LNCAP (cell line): Measurements from ENCODE around the gene SUSD5.

ENCODE experiments used
- CTCF ChIP-seq: fragments of 450-650 bp; IDR thresholded peaks from 2 replicates; pipeline ENCODE4 v1.5.1; 2017; ENCODE audit warnings: mild to moderate bottlenecking

Gene SUSD5

GRCh38 chr3:33159981-33160380 lies 58.6 kb downstream of the SUSD5 start:
- TF ChIP-seq CTCF, result no peak

DNA sequence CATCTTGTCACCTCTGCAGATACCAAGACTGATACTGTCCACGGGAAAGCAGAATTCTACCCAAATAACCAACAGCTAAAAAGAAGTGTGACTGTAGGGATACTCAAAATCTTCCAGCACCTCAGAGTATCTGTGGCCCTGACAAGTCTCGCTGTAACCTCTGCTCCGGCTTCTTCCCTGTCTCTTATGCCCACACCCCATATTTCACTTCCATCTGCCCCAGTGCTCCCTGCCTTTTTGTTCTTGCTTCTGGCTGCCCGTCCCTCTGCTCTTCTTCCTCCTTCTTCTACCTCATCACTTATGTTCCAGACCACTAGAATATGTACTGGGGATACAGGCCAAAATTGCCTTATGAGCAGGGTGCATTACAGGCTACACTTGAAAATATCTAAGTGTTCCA lies 59.4 kb downstream of the SUSD5 start:
- no peak for TF ChIP-seq CTCF

DNA sequence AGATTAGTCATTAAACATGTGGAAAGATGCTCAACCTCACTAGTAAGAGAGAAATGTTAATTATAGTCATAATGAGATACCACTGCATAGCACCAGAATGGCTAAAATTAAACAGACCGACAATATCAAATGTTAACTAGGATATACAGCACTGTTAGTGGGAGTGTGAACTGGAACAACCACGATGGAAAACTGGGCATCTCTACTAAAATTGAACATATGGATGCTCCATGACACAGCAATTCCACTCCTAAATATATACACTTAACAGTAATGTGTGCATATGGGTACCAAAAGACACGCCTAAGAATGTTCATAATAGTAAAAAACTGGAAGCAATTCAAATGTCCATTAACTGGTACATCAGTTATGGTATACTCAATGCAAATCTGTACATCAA lies 63.3 kb downstream of the SUSD5 start:
- no peak for TF ChIP-seq CTCF

- no peak for TF ChIP-seq CTCF
Measured at GRCh38 chr3:33153782-33154181, 64.8 kb downstream of the SUSD5 start.

DNA sequence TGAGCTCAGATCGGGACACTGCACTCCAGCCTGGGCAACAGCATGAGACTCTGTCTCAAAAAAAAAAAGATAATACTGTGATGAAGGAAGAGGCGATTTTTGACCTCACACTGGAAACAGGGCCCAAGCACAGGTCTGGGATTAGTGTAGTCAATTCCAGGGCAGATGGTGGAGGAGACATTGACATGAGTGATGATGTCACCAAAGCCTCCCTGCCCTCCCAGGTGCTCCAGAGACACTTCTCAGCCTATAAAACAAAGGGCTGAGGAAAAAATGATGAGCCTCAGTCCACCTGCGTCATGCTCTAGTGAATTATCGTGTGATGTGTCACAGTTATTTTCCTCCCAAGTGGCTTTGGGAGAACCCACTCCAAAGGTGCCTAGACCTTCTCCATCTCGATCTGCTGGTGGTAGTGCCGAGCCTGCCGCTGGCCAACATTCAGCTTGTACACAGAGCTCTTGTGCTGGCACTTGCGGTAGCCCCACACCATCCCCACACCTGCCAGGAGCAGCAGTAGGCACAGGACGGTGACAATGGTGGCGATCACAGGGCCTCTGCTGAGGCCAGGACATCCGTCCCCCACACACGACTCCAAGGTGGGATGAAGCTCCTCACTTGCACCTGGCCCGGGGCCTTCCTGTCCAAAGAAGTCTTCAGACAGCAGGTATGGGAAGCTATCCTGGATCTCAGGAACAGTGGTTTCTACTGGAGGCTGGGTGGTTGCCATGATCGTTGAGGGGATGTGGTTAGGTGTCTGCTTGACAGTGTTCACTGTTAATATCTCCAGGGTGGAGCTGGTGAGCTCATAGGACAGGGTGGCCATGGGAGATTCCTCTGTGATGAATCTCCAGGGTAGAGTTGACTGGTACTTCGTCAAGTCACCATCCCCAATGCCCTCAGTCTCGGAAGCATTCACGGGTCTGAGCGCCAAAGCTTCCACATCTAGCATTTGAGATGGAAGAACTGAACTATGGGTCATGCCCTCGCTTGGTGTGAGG lies 65.9 kb downstream of the SUSD5 start:
- no peak for TF ChIP-seq CTCF

DNA sequence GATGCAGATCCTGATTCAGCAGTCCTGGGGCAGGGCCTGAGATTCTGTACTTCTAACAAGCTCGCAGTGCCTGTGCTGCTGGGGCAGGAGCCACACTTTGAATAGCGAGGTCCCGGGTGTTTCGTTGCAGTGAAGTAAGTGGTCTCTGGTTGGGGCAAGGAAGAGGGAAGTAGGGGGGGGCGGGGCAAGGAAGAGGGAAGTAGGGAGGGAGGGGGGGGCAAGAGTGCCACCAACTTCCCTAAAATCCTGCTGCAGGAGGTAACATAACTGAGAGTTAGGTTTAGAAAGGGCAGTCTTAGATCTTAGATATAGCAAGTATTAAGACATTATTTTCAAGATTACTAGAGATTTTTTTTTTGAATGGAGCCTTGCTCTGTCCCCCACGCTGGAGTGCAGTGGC lies 69.3 kb downstream of the SUSD5 start:
- no peak for TF ChIP-seq CTCF

DNA sequence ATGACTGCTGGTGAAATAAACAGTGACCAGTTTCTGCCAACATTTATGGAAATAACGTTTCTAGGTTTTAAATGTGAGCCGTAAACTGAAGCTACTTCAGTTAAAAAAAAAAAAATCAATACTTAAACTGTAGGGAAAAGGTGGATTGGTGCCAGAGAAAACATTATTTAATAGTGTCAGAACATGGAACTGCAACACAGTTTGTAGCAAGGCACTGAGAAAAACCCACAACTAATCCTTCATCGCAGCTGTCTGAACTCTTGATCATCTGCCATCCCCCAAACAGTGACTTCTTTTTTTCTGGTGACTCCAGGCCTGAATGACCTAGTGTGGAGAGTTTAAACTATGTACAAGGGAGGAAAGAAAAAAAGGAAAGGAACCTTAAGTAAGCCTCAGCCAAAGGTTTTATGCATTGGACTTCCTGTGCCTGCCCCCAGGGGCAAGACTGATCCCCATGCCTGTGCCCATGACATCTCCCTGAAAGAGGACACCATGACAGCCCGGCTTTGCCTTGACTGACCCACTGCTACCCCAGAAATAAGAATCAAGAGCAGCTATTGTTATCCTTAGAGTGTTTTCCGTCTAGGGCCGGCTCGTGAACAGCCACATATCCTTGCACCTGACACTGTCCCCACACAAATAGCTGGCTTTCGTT lies 71.7 kb downstream of the SUSD5 start:
- no peak for TF ChIP-seq CTCF
